K562 (cell line): ENCODE measurements around the gene SIGLEC7. TPM values are rescaled to one million over a fixed set of nuclear protein-coding genes. Genes with fewer than 3 reads are reported as not detected.

Experiments
- CEBPG ChIP-seq, 3 experiments: fragments of 200-800 bp in 1 of 3; sonication (Bioruptor generic) in 1 of 3; sonication (generic) in 1 of 3; formaldehyde crosslinking in 1 of 3; IDR thresholded peaks in 2 of 3; conservative IDR thresholded peaks in 1 of 3; 2 replicates each; pipeline versions ENCODE4 v1.6.1 to v1.8.0; 2016 to 2022; ENCODE audit warnings: missing compliant biosample characterization in 2 of 3, missing genetic modification characterization in 2 of 3, mild to moderate bottlenecking in 1 of 3, missing genetic modification reagents in 1 of 3
- GABPA ChIP-seq: fragments of 200-800 bp; sonication (Bioruptor generic); conservative IDR thresholded peaks from 2 replicates; pipeline ENCODE4 v1.6.1; 2016; ENCODE audit warnings: low read depth, missing genetic modification characterization, missing compliant biosample characterization
- KDM4B ChIP-seq, 2 experiments: fragments of 450-650 bp in 1 of 2; sonication (generic) in 1 of 2; IDR thresholded peaks; 2 replicates each; pipeline ENCODE4 v1.6.1; 2016 to 2017; ENCODE audit warnings: borderline replicate concordance in 2 of 2, antibody characterized with exemption in 1 of 2, low read depth in 1 of 2, mild to moderate bottlenecking in 1 of 2
- NCOA4 ChIP-seq: fragments of 450-650 bp; IDR thresholded peaks from 2 replicates; pipeline ENCODE4 v1.6.1; 2018; ENCODE audit warnings: mild to moderate bottlenecking; ENCODE audit not compliant: partially characterized antibody
- PPARD ChIP-seq: fragments of 250-450 bp; sonication (Bioruptor Pico); IDR thresholded peaks from 2 replicates; pipeline ENCODE4 v1.8.0; 2022; ENCODE audit warnings: inconsistent platforms, mild to moderate bottlenecking, moderate library complexity
- TFAM ChIP-seq: fragments of 250-450 bp; sonication (Bioruptor Pico); conservative IDR thresholded peaks from 2 replicates; pipeline ENCODE4 v1.5.0; 2021; ENCODE audit warnings: mild to moderate bottlenecking, moderate library complexity
- ZC3H11A ChIP-seq: IDR thresholded peaks from 2 replicates; pipeline ENCODE4 v1.6.1; 2012; ENCODE audit warnings: low read depth, low read length, improper control_type of control experiment
- ZC3H8 ChIP-seq: fragments of 450-650 bp; IDR thresholded peaks from 2 replicates; pipeline ENCODE4 v1.6.1; 2017
- ZNF764 ChIP-seq: fragments of 250-450 bp; sonication (Bioruptor Pico); IDR thresholded peaks from 2 replicates; pipeline ENCODE4 v1.4.0; 2020; ENCODE audit warnings: low read depth, mild to moderate bottlenecking, moderate library complexity
- polyA plus RNA-seq, 8 experiments: library from polyadenylated mRNA; depleted of rRNA in 4 of 8; stranded (reverse) in 5 of 8; unstranded in 3 of 8; fragments of >200 nt; fragmentation: Nextera tagmentation in 2 of 8; fragmentation: Illumina TruSeq in 1 of 8; extraction: Ambion mirVana in 2 of 8; extraction: Trizol in 1 of 8; gene quantifications; 2 replicates each; pipeline versions ENCODE4 v1.2.1 to v1.2.3, GENCODE V29; 2011 to 2014; ENCODE audit warnings: inconsistent platforms in 1 of 8, missing spikeins in 1 of 8
- total RNA-seq, 7 experiments: library from RNA; depleted of rRNA in 6 of 7; stranded (reverse); fragments of >200 nt in 6 of 7; fragmentation: Illumina TruSeq in 2 of 7; extraction: Trizol in 2 of 7; gene quantifications; 2 replicates each; pipeline versions ENCODE4 v1.2.1 to v1.2.3, GENCODE V29; 2011 to 2021; ENCODE audit warnings: low replicate concordance in 1 of 7
- TF ChIP-seq, protein P1 (sequence below): sonication (generic); IDR thresholded peaks from 2 replicates; pipeline ENCODE4 v1.6.1; 2016
- TF ChIP-seq, protein P2 (sequence below): fragments of 450-650 bp; formaldehyde crosslinking; IDR thresholded peaks from 2 replicates; pipeline ENCODE4 v1.4.0; 2020; ENCODE audit warnings: mild to moderate bottlenecking, moderate library complexity
- TF ChIP-seq, protein P3 (sequence below): conservative IDR thresholded peaks from 2 replicates; pipeline ENCODE4 v1.6.1; 2011; ENCODE audit warnings: low read depth, mild to moderate bottlenecking, low read length; ENCODE audit not compliant: control insufficient read depth
- TF ChIP-seq, protein P4 (sequence below): fragments of 450-650 bp; IDR thresholded peaks from 2 replicates; pipeline ENCODE4 v1.6.1; 2017; ENCODE audit warnings: antibody characterized with exemption, mild to moderate bottlenecking
- TF ChIP-seq, protein P5 (sequence below): IDR thresholded peaks from 3 replicates; pipeline ENCODE4 v1.6.1; 2011; ENCODE audit warnings: borderline replicate concordance, mild to moderate bottlenecking, moderate library complexity; ENCODE audit not compliant: insufficient read length; ENCODE audit errors: extremely low read depth
- TF ChIP-seq, protein P6 (sequence below): sonication (generic); formaldehyde crosslinking; IDR thresholded peaks from 2 replicates; pipeline ENCODE4 v1.8.0; 2022; ENCODE audit warnings: missing genetic modification reagents, mild to moderate bottlenecking, moderate library complexity, borderline replicate concordance

Gene SIGLEC7
- total and polyA plus RNA-seq, 9 of the 15 experiments (the other 6 are each of a cell fraction or from before 2014, with no cell fraction given) = 0.10 to 0.12 TPM; not detected in 7

DNA sequence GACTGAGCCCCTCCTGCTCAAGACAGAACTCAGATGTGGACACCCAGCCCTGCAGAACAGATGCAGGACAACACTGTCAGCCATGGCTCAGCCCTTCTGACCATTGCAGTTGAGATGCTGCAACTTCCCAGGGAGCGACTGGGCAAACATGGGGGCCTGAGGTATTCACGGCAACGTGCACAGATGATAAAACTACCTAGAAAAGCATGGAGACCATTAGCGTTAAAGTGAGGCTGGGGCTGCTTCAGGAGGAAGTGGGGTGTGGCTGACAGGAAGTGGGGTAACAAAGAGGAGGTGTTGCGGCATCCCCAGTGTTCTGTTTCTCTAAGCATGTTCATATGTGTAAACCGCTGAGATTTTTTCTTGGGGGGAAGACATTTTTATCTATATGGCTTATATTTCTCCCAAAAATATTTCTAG lies 18.7 kb upstream of the SIGLEC7 start (continued):
- TF ChIP-seq, protein P1, sequence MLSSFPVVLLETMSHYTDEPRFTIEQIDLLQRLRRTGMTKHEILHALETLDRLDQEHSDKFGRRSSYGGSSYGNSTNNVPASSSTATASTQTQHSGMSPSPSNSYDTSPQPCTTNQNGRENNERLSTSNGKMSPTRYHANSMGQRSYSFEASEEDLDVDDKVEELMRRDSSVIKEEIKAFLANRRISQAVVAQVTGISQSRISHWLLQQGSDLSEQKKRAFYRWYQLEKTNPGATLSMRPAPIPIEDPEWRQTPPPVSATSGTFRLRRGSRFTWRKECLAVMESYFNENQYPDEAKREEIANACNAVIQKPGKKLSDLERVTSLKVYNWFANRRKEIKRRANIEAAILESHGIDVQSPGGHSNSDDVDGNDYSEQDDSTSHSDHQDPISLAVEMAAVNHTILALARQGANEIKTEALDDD = no peak
- TF ChIP-seq, protein P2, sequence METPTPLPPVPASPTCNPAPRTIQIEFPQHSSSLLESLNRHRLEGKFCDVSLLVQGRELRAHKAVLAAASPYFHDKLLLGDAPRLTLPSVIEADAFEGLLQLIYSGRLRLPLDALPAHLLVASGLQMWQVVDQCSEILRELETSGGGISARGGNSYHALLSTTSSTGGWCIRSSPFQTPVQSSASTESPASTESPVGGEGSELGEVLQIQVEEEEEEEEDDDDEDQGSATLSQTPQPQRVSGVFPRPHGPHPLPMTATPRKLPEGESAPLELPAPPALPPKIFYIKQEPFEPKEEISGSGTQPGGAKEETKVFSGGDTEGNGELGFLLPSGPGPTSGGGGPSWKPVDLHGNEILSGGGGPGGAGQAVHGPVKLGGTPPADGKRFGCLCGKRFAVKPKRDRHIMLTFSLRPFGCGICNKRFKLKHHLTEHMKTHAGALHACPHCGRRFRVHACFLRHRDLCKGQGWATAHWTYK = no peak
- TF ChIP-seq KDM4B (IDR thresholded peaks at IDR 0.05; ENCODE audit: borderline replicate concordance in 2 of 2, low read depth in 1 of 2) (no peak), ZC3H8 (no peak), CEBPG (CRISPR knock-in tag; IDR thresholded peaks at IDR 0.05) (no peak), CEBPG (tag; conservative IDR thresholded peaks at IDR 0.05 in 1 of 2, IDR thresholded peaks at IDR 0.05 in 1 of 2) (peak; percentile 82 to 84), ZC3H11A (no peak), ZNF764 (no peak), PPARD (no peak), GABPA (tag) (peak; percentile 71), TFAM (CRISPR knock-in tag) (no peak), NCOA4 (no peak)
- TF ChIP-seq, protein P3, sequence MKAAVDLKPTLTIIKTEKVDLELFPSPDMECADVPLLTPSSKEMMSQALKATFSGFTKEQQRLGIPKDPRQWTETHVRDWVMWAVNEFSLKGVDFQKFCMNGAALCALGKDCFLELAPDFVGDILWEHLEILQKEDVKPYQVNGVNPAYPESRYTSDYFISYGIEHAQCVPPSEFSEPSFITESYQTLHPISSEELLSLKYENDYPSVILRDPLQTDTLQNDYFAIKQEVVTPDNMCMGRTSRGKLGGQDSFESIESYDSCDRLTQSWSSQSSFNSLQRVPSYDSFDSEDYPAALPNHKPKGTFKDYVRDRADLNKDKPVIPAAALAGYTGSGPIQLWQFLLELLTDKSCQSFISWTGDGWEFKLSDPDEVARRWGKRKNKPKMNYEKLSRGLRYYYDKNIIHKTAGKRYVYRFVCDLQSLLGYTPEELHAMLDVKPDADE = no peak
- TF ChIP-seq, protein P4, sequence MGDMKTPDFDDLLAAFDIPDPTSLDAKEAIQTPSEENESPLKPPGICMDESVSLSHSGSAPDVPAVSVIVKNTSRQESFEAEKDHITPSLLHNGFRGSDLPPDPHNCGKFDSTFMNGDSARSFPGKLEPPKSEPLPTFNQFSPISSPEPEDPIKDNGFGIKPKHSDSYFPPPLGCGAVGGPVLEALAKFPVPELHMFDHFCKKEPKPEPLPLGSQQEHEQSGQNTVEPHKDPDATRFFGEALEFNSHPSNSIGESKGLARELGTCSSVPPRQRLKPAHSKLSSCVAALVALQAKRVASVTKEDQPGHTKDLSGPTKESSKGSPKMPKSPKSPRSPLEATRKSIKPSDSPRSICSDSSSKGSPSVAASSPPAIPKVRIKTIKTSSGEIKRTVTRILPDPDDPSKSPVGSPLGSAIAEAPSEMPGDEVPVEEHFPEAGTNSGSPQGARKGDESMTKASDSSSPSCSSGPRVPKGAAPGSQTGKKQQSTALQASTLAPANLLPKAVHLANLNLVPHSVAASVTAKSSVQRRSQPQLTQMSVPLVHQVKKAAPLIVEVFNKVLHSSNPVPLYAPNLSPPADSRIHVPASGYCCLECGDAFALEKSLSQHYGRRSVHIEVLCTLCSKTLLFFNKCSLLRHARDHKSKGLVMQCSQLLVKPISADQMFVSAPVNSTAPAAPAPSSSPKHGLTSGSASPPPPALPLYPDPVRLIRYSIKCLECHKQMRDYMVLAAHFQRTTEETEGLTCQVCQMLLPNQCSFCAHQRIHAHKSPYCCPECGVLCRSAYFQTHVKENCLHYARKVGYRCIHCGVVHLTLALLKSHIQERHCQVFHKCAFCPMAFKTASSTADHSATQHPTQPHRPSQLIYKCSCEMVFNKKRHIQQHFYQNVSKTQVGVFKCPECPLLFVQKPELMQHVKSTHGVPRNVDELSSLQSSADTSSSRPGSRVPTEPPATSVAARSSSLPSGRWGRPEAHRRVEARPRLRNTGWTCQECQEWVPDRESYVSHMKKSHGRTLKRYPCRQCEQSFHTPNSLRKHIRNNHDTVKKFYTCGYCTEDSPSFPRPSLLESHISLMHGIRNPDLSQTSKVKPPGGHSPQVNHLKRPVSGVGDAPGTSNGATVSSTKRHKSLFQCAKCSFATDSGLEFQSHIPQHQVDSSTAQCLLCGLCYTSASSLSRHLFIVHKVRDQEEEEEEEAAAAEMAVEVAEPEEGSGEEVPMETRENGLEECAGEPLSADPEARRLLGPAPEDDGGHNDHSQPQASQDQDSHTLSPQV = no peak
- TF ChIP-seq, protein P5, sequence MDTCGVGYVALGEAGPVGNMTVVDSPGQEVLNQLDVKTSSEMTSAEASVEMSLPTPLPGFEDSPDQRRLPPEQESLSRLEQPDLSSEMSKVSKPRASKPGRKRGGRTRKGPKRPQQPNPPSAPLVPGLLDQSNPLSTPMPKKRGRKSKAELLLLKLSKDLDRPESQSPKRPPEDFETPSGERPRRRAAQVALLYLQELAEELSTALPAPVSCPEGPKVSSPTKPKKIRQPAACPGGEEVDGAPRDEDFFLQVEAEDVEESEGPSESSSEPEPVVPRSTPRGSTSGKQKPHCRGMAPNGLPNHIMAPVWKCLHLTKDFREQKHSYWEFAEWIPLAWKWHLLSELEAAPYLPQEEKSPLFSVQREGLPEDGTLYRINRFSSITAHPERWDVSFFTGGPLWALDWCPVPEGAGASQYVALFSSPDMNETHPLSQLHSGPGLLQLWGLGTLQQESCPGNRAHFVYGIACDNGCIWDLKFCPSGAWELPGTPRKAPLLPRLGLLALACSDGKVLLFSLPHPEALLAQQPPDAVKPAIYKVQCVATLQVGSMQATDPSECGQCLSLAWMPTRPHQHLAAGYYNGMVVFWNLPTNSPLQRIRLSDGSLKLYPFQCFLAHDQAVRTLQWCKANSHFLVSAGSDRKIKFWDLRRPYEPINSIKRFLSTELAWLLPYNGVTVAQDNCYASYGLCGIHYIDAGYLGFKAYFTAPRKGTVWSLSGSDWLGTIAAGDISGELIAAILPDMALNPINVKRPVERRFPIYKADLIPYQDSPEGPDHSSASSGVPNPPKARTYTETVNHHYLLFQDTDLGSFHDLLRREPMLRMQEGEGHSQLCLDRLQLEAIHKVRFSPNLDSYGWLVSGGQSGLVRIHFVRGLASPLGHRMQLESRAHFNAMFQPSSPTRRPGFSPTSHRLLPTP = no peak
- TF ChIP-seq, protein P6, sequence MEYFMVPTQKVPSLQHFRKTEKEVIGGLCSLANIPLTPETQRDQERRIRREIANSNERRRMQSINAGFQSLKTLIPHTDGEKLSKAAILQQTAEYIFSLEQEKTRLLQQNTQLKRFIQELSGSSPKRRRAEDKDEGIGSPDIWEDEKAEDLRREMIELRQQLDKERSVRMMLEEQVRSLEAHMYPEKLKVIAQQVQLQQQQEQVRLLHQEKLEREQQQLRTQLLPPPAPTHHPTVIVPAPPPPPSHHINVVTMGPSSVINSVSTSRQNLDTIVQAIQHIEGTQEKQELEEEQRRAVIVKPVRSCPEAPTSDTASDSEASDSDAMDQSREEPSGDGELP (CRISPR knock-in tag) = no peak
